HG02571 (cell line): ENCODE measurements around the gene PPEF1.
A peak's percentile ranks its signal among the peaks of the same experiment; 100 is the strongest.
"Not testable (repeated sequence)": the region's sequence is repeated elsewhere in the genome, so short reads cannot be mapped to it uniquely, and the experiment has no call there.

Experiments used
- ATAC-seq: cut with Tn5 transposase; IDR thresholded peaks from one replicate; pipeline ENCODE4 v1.9.1; 2021; ENCODE audit warnings: mild to moderate bottlenecking, moderate library complexity; ENCODE audit not compliant: unreplicated experiment

PPEF1 gene

DNA sequence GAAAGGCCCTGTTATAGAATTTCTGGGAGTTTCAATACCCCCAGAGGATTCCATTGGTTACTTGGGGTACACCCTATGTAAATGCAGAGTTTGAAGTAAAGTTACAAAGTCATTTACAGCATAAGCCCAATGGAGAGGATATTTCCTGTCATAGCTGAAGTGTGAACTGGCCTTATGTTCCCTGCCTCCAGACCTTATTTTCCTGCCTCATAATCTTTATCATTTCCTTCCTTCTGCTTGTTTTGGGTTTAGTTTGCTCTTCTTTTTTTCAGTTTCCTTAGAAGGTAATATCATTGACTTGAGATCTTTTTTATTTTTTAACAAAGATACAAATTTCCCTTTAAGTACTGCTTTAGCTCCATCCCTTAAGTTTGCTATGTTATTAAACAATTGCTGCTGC, 85.4 kb downstream of the PPEF1 start:
- no peak for ATAC-seq

DNA sequence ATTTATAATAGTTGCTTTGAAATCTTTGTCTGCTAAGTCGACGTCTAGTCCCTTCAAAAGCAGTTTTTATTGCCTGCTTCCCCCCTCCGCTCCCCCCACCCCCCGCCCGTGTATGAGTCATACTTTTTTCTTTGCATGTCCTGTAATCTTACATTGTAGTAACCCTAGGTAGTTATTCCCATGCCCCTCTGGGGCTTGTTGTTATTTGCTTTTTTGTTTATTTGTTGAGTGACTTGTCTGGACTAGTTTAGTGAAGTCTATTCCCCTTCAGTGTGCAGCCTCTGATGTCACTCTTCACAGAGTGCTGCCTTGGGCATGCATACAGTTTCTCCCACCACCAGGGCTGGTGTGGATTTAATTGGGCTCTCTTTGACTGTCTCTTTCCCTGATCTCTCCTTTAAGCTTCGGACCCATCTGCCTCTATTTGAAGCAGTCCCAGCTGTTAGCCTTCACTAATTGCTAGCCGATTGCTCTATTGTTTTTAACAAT, 86.2 kb downstream of the PPEF1 start:
- ATAC-seq, result no peak

DNA sequence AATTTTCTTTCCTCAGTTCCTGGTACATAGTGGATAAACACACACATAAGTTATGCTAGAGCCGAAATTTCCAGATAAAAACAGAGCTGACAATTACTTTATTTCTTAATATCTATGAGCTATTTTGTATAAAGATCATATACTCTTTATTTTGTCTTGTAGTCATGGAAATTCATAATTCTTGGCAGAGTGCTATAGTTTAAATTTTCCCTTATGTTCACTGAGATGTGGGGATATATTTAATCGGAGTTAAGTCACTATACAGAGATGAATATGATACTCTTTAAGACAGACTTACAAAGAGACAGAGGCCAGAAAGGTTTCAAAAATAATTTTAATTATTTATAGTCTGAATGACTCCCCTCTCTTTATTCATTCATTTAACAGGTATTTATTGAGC, 89.7 kb downstream of the PPEF1 start:
- ATAC-seq, result no peak

DNA sequence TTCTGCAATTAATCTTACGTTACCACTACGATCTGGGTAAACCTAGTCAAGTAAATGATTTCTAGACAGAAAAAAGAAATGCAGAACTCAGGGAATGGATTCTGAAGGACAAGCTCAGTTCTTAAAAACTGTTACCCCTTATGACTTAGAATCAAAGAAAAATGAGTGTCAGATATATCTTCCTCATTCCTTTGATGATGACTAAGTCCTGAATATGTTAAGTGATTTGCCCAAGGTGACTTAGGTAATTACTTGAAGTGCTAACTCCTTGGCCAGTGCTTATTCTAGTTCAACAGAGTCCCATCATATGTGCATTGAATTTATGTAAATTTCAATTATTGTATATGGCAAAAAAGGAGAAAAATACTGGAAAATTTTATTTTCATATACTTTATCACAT, 92.5 kb downstream of the PPEF1 start:
- no peak for ATAC-seq

DNA sequence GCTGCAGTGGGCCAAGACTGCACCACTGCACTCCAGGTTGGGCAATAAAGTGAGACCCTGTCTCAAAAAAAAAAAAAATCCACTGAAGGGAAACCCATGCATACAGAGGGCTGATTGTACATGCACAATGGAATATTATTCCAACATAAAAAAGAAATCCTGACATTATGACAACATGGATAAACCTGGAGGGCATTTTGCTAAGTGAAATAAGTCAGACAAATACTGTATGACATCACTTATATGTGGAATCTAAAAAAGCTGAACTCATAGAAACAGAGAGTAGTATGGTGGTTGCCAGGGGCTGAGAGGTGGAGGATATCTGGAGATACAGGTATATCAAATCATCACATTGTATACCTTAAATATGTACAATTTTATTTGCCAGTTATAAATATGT, 102.2 kb downstream of the PPEF1 start:
- ATAC-seq, result no peak

DNA sequence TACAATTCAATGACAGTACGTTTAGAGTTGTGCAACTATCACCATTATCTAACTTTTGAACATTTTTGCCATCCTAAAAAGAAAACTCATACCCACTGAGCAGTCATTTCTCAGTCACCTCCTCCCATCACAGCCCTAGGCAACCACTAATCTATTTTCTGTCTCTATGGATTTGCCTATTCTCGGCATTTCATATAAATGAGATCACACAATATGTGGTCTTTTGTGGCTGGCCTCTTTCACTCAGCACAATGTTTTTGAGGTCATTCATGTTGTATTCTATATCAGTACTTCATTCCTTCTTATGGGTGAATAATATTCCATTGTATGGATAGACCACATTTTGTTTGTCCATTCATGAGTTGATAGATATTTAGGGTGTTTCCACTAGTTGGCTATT, 103.0 kb downstream of the PPEF1 start:
- ATAC-seq, result no peak

DNA sequence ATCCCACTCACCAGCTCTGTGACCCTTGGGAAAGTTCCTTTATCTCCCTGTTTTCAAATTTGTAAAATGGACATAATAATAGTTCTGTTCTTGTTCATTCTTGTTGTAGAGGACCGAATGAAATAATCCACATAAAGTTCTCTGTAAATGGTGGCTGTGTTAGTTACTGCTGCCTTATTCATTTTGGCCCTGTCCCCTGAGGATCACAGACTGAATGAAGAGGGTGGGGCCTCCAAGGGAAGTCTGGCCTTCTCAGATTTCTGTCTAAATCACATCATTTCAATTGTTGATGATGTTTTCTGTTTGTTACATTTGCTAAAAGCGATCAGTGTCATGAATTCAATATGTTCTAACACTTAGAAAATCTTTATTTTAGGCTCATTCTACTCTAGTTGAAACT, 117.9 kb downstream of the PPEF1 start:
- no peak for ATAC-seq

DNA sequence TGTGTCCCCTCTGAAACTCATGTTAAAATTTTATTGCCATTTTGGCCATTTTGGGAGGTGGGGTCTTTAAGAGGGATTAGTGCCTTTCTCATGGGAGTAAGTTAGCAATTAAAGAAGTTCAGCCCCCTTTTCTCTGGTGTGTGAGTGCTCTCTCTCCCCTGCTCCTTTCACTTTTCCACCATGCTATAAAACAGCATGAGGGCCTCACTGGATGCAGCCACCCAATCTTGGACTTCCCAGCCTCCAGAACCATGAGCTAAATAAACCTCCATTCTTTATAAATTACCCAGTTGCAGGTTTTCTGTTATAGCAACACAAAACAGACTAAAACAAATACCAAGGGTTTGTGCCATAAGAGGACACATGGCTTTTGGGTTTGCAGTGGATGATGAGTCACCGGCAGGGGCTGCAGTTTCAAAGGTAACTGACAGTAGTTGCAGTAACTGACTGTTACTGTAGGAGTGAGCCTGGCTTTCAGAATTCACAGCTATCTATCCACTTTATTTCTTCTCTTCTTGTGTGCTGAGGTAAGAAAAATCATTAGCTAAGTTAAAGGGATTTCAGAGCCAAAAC, 121.5 kb downstream of the PPEF1 start:
- ATAC-seq, result no peak

DNA sequence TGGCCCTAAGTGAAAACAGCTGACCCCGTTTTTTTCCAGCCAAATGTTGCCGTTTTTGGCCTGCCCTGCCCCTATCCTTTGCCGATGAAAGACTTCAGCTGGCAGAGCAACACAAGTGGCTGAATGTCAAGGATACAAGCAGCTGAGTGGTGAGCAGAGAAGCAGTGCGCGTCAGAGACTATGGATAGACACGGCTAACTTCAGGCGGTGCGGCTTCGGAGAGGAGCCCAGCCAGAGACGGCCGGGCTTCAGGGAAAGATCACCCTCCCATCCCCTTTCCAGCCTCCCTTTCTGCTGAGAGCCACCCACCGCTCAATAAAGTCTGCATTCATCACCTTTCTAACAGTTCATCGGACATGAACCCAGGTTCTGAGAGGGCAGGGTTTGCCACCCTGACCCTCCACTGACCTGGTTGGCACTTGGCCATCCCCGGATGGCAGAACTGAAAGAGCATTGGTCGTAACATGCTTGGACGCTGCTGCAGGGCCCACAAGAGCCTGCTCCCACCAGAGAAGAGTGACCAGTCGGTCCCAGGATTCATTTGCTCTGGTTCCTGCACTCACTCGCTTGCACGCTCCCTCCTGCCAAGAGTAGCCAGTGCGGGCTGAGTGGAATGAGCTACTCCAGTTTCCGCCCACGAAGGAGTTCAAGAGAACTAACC, 125.8 kb downstream of the PPEF1 start:
- no peak for ATAC-seq

DNA sequence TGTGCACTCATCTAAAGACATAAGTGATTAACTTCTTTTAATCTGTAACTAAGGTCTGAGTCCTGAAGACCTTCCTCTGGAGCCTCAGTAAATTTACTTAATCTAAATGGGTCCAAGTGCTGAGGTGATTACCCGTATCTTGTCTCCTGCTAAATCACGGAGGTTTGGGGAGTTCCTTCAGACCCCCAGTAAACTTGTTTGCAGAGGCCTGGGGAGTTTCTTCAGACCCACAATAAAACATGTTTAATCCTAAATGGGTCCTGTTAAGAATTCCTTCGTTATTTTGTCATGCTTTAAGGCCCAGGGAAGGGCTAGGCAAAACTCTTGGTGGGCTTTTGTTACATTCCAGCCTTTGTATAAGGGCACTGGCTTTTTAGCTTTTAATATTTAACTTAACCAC, 140.5 kb downstream of the PPEF1 start:
- ATAC-seq, result not testable (repeated sequence)

DNA sequence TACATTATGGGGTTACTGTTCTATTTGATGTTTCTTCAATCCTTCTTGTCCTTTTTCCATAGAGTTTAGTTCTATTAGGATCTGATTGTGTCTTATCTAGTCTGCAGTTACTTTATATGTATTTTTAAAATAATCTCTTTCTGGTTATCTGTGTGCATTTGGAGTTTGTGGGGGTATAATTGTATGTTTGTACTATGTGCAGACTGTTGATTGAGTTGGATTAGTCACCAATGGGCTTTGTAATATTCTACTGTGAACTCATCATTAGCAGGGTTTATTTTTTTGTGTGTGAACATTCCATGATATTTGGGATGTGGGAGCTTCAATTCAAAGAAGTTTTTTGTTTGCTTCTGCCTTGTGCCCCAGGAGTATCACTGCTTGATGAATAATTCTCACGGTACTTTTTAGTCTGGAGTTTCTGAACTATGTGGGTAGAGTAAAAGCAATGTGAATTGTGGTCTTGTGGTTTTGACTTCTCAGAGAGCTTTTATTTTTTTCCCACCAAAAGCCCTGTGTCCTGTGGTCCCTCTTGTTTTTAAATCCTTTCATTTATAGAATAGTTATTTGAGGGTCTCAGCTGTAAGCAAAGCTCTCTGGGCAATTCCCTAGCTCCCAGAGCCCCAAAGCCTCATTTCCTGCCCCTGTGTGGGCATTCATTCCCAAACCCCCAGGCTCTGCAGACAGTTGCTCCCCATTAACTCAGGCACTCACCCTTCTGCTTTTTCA, 148.6 kb downstream of the PPEF1 start:
- ATAC-seq, result peak; percentile 78

DNA sequence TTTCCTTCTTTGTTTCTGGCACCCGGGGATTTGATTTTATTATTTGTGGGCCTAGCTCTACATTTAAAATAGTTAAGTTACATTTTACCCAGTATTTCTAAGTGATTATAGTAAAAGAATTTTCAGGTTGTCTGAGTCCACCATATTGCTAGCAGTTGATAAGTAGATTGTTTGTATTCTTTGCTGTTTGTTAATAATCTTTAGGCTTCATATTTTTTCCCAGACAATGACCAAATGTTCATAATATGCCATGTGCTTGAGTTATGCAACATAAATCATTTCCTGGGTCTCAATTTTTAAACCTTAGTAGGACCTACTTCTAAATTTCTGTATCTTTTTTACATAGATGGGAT, 149.2 kb downstream of the PPEF1 start:
- ATAC-seq, result no peak

DNA sequence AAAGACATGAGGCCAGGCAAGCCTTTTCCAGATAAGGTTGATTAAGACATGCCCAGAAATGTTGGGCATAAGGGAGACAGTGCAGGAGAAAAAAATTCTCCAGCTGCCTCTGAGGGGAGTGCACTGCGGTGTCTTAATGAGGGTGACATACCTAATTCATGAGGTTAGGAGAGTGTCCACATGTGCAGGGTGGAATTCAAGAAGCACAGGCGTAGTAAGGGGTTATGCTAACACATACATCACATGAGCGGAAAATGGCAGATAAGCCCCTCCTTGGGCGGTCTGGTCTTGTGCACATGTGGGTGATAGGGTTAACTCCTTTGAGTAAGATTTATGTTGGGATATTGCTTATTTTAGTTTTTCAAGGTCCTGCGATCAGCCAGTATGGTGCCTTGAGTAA, 154.1 kb downstream of the PPEF1 start:
- ATAC-seq, result no peak

DNA sequence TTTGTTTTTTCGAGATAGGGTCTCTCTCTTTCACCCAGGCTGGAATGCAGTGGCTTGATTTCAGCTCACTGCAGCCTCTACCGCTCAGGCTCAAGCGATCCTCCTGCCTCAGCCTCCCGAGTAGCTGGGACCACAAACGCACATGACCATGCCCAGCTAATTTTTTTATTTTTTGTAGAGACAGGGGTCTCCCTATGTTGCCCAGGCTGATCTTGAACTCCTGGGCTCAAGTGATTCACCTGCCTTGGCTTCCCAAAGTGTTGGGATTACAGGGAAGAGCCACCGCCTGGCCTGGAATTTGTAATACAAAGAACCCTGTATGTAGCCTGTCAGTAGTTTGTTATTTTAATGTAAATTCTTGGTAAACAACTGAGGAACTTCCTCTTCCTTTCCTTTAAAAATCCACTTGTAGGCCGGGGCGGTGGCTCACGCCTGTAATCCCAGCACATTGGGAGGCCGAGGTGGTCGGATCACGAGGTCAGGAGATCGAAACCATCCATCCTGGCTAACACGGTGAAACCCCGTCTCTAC, 157.0 kb downstream of the PPEF1 start:
- no peak for ATAC-seq

DNA sequence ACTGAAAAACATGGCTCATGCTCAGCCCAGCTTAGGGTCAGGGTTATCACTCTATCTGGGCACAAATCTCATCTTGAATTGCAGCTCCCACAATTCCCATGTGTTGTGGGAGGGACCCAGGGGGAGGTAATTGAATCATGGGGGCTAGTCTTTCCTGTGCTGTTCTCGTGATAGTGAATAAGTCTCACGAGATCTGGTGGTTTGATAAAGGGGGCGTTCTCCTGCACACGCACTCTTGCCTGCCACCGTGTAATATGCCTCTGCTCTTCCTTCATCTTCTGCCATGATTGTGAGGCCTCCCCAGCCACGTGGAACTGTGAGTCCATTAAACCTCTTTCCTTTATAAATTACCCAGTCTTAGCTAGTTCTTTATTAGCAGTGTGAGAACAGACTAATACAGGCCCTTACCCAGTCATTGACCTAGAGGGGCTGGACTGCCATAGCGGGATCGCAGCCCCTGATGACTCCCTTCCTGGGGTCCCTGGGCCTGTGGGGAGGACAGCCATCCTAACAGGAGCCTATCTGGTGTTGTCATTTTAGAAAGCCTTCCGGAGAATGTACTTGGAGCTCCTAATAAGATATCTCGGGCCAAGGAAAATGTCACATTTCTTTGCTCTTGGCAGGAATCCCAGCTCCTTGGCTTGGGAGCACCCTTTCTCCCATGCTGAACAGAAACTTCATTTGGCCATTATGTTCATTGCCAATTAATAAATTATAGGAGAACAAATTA, 163.9 kb downstream of the PPEF1 start:
- ATAC-seq, result no peak

DNA sequence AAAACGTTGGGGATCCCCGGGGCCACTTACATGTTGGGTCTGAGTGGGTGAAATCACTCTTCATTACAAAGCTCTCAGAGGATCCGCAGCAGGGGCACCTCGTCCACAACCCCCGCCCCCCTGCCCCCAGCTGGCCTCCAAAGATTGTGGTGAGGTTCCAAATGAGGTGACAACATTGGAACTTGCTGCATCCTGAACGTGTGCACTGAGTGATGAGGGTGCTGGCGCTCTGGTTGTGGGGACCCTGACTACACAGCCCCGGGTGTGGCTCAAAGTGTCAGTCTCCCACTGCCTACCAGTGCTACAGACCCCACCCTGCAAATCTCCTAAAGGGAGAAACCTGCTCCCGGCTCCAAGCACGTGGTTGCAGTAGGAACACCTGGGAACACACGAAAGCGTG, 164.5 kb downstream of the PPEF1 start:
- no peak for ATAC-seq

DNA sequence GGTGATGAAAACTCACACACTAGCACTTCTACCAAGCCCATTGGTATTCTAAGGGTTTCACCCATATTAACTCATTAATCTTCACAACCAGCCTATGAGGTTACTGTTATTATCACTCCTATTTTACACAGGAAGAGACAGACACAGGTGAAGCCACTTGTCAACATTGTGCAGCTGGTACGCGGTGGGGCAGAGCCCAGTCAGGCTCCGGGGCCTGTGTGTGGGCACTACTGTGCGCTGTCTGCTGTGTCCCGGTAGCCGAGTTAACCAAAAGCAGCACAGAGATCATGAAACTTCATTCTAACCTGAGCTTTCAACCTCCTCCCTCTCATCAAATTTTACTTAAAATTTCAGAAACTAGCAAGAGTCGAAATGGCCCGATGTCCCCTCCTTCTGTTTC, 165.2 kb downstream of the PPEF1 start:
- ATAC-seq, result no peak

DNA sequence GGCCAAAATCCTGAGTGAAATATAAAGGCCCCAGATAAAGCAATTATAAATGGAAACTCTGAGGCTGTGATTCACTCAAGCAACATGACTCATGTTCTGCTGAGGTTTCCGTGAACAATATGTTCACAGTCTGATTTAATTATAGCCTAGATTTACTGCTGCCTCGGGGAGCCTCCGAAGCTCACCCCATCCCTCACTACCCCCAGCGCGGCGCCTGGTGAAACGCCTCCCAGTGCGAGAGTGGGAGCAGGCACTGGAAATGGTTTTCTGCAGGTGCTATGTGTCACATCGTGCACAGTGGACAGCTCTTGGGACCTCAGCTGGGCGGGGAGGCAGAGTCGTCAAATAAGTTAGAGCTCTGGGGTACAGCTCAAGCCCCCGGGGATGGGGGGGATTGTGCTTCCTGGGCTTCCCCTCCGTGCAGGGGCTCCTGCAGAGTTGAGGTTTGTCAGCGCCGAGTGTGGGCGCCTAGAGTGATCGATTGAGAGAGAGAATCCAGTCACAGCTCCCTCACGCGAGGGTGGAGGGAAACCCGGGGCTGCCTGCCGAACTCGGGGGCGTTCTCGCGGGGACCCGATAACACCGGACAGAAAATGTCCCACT, 165.8 kb downstream of the PPEF1 start:
- no peak for ATAC-seq

DNA sequence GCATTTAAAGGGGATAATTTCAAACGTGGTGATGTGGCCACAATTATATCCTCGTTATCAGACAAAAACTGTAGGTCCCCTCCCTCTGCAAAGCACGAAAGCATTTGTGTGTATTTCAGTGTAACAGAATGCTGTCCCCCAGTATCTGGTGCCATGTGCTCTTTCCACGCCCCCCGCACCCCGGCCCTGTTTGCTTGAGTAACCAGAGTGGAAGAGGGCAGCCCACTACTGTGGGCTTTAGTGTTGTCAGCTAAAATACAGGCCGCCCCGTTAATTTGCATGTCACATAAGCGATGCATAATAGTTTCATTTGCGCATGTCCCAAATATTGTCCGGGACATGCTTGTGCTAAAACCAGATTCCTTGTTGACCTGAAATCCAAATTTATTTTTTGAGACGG, 166.4 kb downstream of the PPEF1 start:
- ATAC-seq, result no peak

DNA sequence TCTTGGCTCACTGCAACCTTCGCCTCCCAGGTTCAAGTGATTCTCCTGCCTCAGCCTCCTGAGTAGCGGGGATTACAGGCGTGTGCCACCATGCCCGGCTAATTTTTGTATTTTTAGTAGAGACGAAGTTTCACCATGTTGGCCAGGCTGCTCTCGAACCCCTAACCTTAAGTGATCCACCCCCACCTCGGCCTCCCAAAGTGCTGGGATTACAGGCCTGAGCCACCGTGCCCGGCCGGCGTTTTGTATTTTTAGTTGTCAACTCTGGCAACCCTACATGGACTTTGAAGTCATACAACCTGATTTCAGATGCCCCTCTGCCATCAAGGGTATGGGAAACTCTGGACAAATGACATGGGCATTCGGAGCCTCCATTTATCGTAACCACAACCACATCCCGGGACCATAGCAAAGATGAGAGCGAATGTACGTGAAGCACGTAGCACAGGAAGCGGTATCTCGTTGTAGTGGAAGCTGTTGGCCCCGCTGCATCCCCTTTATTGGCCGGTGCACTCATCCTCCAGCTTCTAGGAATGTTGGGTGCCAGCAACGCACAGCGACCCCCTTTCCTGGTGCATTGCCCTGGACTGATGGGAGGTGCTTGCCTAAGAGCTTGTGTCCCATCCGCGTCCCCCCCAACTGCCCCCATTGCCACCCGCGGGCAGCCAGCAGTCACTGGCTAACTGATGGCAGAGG, 167.3 kb downstream of the PPEF1 start:
- no peak for ATAC-seq
